CD4-positive, alpha-beta T cell (primary cell): ENCODE measurements around the gene NHS. TPM values are rescaled to one million over a fixed set of nuclear protein-coding genes. Genes with fewer than 3 reads are reported as not detected.

Source experiments
- ATAC-seq: fragments of 200-7000 bp; cut with Tn5 transposase; one replicate; pipeline ENCODE4 v1.10.0; 2022; ENCODE audit warnings: mild to moderate bottlenecking; ENCODE audit not compliant: poor library complexity
- CTCF ChIA-PET: fragments of 350-600 bp; sonication (Branson Sonifier 250); formaldehyde crosslinking; loops from one replicate; lab custom pipeline; 2021; ENCODE audit warnings: antibody characterized with exemption, inconsistent platforms; lab: Charles Lee
- POLR2A ChIA-PET: fragments of 350-600 bp; sonication (Branson Sonifier 250); formaldehyde crosslinking; loops from one replicate; lab custom pipeline; 2021; ENCODE audit warnings: antibody characterized with exemption, inconsistent platforms; lab: Charles Lee
- DNase-seq, 14 experiments: peaks; one replicate each; pipeline ENCODE4 v3.0.0-alpha.2; 2013 to 2020; ENCODE audit warnings: mixed read lengths in 2 of 14
- H3K27ac ChIP-seq, 2 donors: one replicate each; pipeline versions ENCODE4 v1.5.1 to v1.7.0; 2013; ENCODE audit warnings: low read length in 2 of 2, low read depth in 1 of 2, mild to moderate bottlenecking in 1 of 2
- H3K27me3 ChIP-seq, 2 experiments: 1 replicate in 1 of 2; 2 replicates in 1 of 2; pipeline versions ENCODE4 v1.6.1 to v1.7.0; 2013; ENCODE audit warnings: low read length in 2 of 2, control low read depth in 1 of 2, mild to moderate bottlenecking in 1 of 2, moderate library complexity in 1 of 2; ENCODE audit not compliant: insufficient read depth in 2 of 2, control insufficient read depth in 1 of 2
- H3K36me3 ChIP-seq: one replicate; pipeline ENCODE4 v1.6.1; 2013; ENCODE audit warnings: low read length, control low read depth; ENCODE audit not compliant: insufficient read depth
- H3K4me1 ChIP-seq: one replicate; pipeline ENCODE4 v1.6.1; 2013; ENCODE audit warnings: low read length, control low read depth; ENCODE audit not compliant: insufficient read depth
- H3K4me3 ChIP-seq: one replicate; pipeline ENCODE4 v1.5.1; 2013; ENCODE audit warnings: mild to moderate bottlenecking, low read length, moderate library complexity
- H3K9me3 ChIP-seq, 2 experiments: 1 replicate in 1 of 2; 2 replicates in 1 of 2; pipeline versions ENCODE4 v1.6.1 to v1.7.0; 2013; ENCODE audit warnings: low read length in 2 of 2, mild to moderate bottlenecking in 2 of 2, control low read depth in 1 of 2, moderate library complexity in 1 of 2; ENCODE audit not compliant: control insufficient read depth in 1 of 2, insufficient read depth in 1 of 2
- H3K27ac Mint-ChIP-seq: one replicate; pipeline ENCODE4 v1.8.0; 2020; ENCODE audit warnings: mixed read lengths
- H3K27me3 Mint-ChIP-seq: one replicate; pipeline ENCODE4 v1.8.0; 2021; ENCODE audit warnings: mixed read lengths
- H3K36me3 Mint-ChIP-seq: one replicate; pipeline ENCODE4 v1.8.0; 2021; ENCODE audit warnings: low read depth, mixed read lengths
- H3K4me1 Mint-ChIP-seq: one replicate; pipeline ENCODE4 v1.8.0; 2021; ENCODE audit warnings: low read depth, mixed read lengths
- H3K4me3 Mint-ChIP-seq: one replicate; pipeline ENCODE4 v1.8.0; 2020; ENCODE audit warnings: mild to moderate bottlenecking, mixed read lengths
- H3K9me3 Mint-ChIP-seq: one replicate; pipeline ENCODE4 v1.8.0; 2020; ENCODE audit warnings: mixed read lengths
- CTCF ChIP-seq: fragments of 200-600 bp; IDR thresholded peaks from one replicate; pipeline ENCODE4 v1.8.0; 2022; ENCODE audit warnings: antibody characterized with exemption, mild to moderate bottlenecking
- intact Hi-C, 2 experiments: fragments of 100-400 bp; cut with DNase I in 1 of 2; cut with micrococcal nuclease in 1 of 2; formaldehyde crosslinking; loops; one replicate each; pipeline versions ENCODE4 v1.15.1 to v1.9.0; 2023 to 2025; cut with DNase I, micrococcal nuclease
- total RNA-seq, 174 experiments: library from RNA in 2 of 174; stranded (reverse) in 2 of 174; gene quantifications; one replicate each; pipeline ENCODE4 v1.2.3 and lab custom pipeline; 2021 to 2026

The NHS gene
- total RNA-seq, 2 experiments from 2014 or later, result 0.36 to 0.53 TPM

GRCh38 chrX:17409566-17410290 is 34.7 kb downstream of the NHS start:
- no peak for DNase-seq
- Histone ChIP-seq H3K27ac (no peak overlapping the region), H3K4me3 (no peak overlapping the region), H3K36me3 (no peaks in the 10 kb centered on the region), H3K9me3 (no peaks in the 10 kb centered on the region), H3K4me1 (no peaks in the 10 kb centered on the region), H3K27me3 (no peaks in the 10 kb centered on the region)
- POLR2A ChIA-PET, result no interaction called here
- ATAC-seq, result no peak
- no peak for TF ChIP-seq CTCF
- no peak overlapping the region for H3K27ac Mint-ChIP-seq
- H3K27me3 Mint-ChIP-seq, result peaks cover 7% of the 10 kb centered on the region
- no peaks in the 10 kb centered on the region for H3K4me1 Mint-ChIP-seq
- intact Hi-C loops, result no loop called here
- no peaks in the 10 kb centered on the region for H3K36me3 Mint-ChIP-seq
- H3K4me3 Mint-ChIP-seq, result no peak overlapping the region
- H3K9me3 Mint-ChIP-seq, result no peaks in the 10 kb centered on the region
- CTCF ChIA-PET, result no interaction called here

GRCh38 chrX:17410651-17411050 is 35.7 kb downstream of the NHS start:
- peaks cover 7% of the 10 kb centered on the region for H3K27me3 Mint-ChIP-seq
- H3K27ac Mint-ChIP-seq, result no peak overlapping the region
- intact Hi-C loops, result no loop called here
- Histone ChIP-seq H3K27ac (no peak overlapping the region), H3K27me3 (no peaks in the 10 kb centered on the region), H3K9me3 (no peaks in the 10 kb centered on the region), H3K4me1 (no peaks in the 10 kb centered on the region), H3K36me3 (no peaks in the 10 kb centered on the region), H3K4me3 (no peak overlapping the region)
- ChIA-PET CTCF (no interaction called here), POLR2A (no interaction called here)
- ATAC-seq, result no peak
- H3K4me3 Mint-ChIP-seq, result no peak overlapping the region
- no peak for DNase-seq
- no peaks in the 10 kb centered on the region for H3K36me3 Mint-ChIP-seq
- no peak for TF ChIP-seq CTCF
- no peaks in the 10 kb centered on the region for H3K9me3 Mint-ChIP-seq
- no peaks in the 10 kb centered on the region for H3K4me1 Mint-ChIP-seq

- Mint-ChIP-seq H3K9me3 (no peaks in the 10 kb centered on the region), H3K27me3 (peaks cover 11% of the 10 kb centered on the region), H3K4me3 (no peak overlapping the region), H3K36me3 (no peaks in the 10 kb centered on the region), H3K27ac (no peak overlapping the region), H3K4me1 (no peaks in the 10 kb centered on the region)
- ChIA-PET POLR2A (no interaction called here), CTCF (no interaction called here)
- ATAC-seq (no peak), DNase-seq (no peak)
- intact Hi-C loops, result no loop called here
- no peaks in the 10 kb centered on the region for H3K4me1 ChIP-seq
- no peak overlapping the region for H3K27ac ChIP-seq
- no peaks in the 10 kb centered on the region for H3K9me3 ChIP-seq
- no peaks in the 10 kb centered on the region for H3K27me3 ChIP-seq
- H3K4me3 ChIP-seq, result no peak overlapping the region
- no peak for TF ChIP-seq CTCF
- no peaks in the 10 kb centered on the region for H3K36me3 ChIP-seq
Measured at GRCh38 chrX:17411205-17411604, 36.2 kb downstream of the NHS start.
